Neural cell (in vitro differentiated cells): ENCODE results near the gene KLHL36. TPM values are rescaled to one million over a fixed set of nuclear protein-coding genes. Genes with fewer than 3 reads are reported as not detected.

Source experiments
- H2AFZ ChIP-seq: fragments of 200-600, 300-800 bp; sonication (generic), shearing (Covaris generic); 2 replicates; pipeline ENCODE4 v1.6.0; 2014; ENCODE audit warnings: low read depth, mild to moderate bottlenecking, antibody characterized with exemption, low read length, moderate library complexity
- H3F3A ChIP-seq: fragments of 200-600 bp; shearing (Covaris generic); 2 replicates; pipeline ENCODE4 v1.6.1; 2016; ENCODE audit warnings: mild to moderate bottlenecking, moderate library complexity, mixed read lengths, antibody characterized with exemption, low read length; ENCODE audit not compliant: insufficient read depth, poor library complexity, severe bottlenecking
- H3K27ac ChIP-seq: fragments of 200-600, 300-800 bp; sonication (generic), shearing (Covaris generic); 2 replicates; pipeline ENCODE4 v1.5.1; 2014; ENCODE audit warnings: mild to moderate bottlenecking, low read length, moderate library complexity
- H3K27me3 ChIP-seq: fragments of 300-800, 200-600 bp; sonication (generic), shearing (Covaris generic); 2 replicates; pipeline ENCODE4 v1.6.0; 2014; ENCODE audit warnings: mild to moderate bottlenecking, low read depth, low read length, moderate library complexity; ENCODE audit not compliant: insufficient read depth
- H3K36me3 ChIP-seq: fragments of 300-800, 200-600 bp; sonication (generic), shearing (Covaris generic); 2 replicates; pipeline ENCODE4 v1.5.1; 2014; ENCODE audit warnings: mild to moderate bottlenecking, antibody characterized with exemption, low read length, moderate library complexity; ENCODE audit not compliant: insufficient read depth
- H3K4me2 ChIP-seq: fragments of 300-800, 200-600 bp; sonication (generic), shearing (Covaris generic); 2 replicates; pipeline ENCODE4 v1.6.0; 2014; ENCODE audit warnings: mild to moderate bottlenecking, low read length
- H3K4me3 ChIP-seq: fragments of 300-800, 200-600 bp; sonication (generic), shearing (Covaris generic); 2 replicates; pipeline ENCODE4 v1.5.1; 2014; ENCODE audit warnings: mild to moderate bottlenecking, low read length, moderate library complexity
- H3K79me2 ChIP-seq: fragments of 200-600 bp; shearing (Covaris generic); replicated peaks from 2 replicates; pipeline ENCODE4 v1.6.0; 2014; ENCODE audit warnings: mild to moderate bottlenecking, low read length, moderate library complexity; ENCODE audit not compliant: insufficient read depth
- H3K9ac ChIP-seq: fragments of 300-800, 200-600 bp; sonication (generic), shearing (Covaris generic); 2 replicates; pipeline ENCODE4 v1.6.1; 2016; ENCODE audit warnings: mild to moderate bottlenecking, low read length, mixed read lengths
- H3K9me2 ChIP-seq: fragments of 200-600 bp; shearing (Covaris generic); 2 replicates; pipeline ENCODE4 v1.6.1; 2016; ENCODE audit warnings: mild to moderate bottlenecking, low read length, mixed read lengths; ENCODE audit not compliant: insufficient read depth
- H3K9me3 ChIP-seq: fragments of 200-600, 300-800 bp; sonication (generic), shearing (Covaris generic); 2 replicates; pipeline ENCODE4 v1.6.1; 2016; ENCODE audit warnings: mild to moderate bottlenecking, mixed run types, low read length, moderate library complexity, mixed read lengths
- H4K20me1 ChIP-seq: fragments of 200-600 bp; shearing (Covaris generic); 2 replicates; pipeline ENCODE4 v1.6.1; 2016; ENCODE audit warnings: mild to moderate bottlenecking, mixed run types; ENCODE audit not compliant: insufficient read depth
- CTCF ChIP-seq: fragments of 450-650 bp; IDR thresholded peaks from 2 replicates; pipeline ENCODE4 v1.5.1; 2014; ENCODE audit warnings: antibody characterized with exemption, mild to moderate bottlenecking, moderate library complexity; ENCODE audit not compliant: poor library complexity, severe bottlenecking
- EP300 ChIP-seq: fragments of 450-650 bp; conservative IDR thresholded peaks from 2 replicates; pipeline ENCODE4 v1.6.1; 2014; ENCODE audit warnings: antibody characterized with exemption, mild to moderate bottlenecking, moderate library complexity; ENCODE audit not compliant: poor library complexity, severe bottlenecking
- EZH2 ChIP-seq: fragments of 200-600, 300-800 bp; shearing (Covaris generic), sonication (generic); IDR thresholded peaks from 2 replicates; pipeline ENCODE4 v1.6.1; 2014; ENCODE audit warnings: antibody characterized with exemption, low read length, borderline replicate concordance, mild to moderate bottlenecking; ENCODE audit not compliant: insufficient read depth, poor library complexity, severe bottlenecking
- MXI1 ChIP-seq: fragments of 450-650 bp; conservative IDR thresholded peaks from 2 replicates; pipeline ENCODE4 v1.6.1; 2014; ENCODE audit warnings: antibody characterized with exemption, mild to moderate bottlenecking; ENCODE audit not compliant: poor library complexity, severe bottlenecking
- POLR2AphosphoS5 ChIP-seq: IDR thresholded peaks from 2 replicates; pipeline ENCODE4 v1.6.1; 2012
- RAD21 ChIP-seq: fragments of 450-650 bp; conservative IDR thresholded peaks from 2 replicates; pipeline ENCODE4 v1.6.1; 2014; ENCODE audit warnings: antibody characterized with exemption, mild to moderate bottlenecking, moderate library complexity
- REST ChIP-seq: IDR thresholded peaks from 2 replicates; pipeline ENCODE4 v1.6.1; 2012; ENCODE audit warnings: borderline replicate concordance
- SMC3 ChIP-seq: fragments of 450-650 bp; conservative IDR thresholded peaks from 2 replicates; pipeline ENCODE4 v1.6.1; 2014; ENCODE audit warnings: antibody characterized with exemption, mild to moderate bottlenecking, moderate library complexity; ENCODE audit not compliant: poor library complexity
- TAF1 ChIP-seq: IDR thresholded peaks from 2 replicates; pipeline ENCODE4 v1.6.1; 2012; ENCODE audit warnings: low read depth
- polyA minus RNA-seq: library from RNA; depleted of rRNA, polyadenylated mRNA; stranded (reverse); fragments of >200 nt; gene quantifications from 2 replicates; pipeline ENCODE4 v1.2.3, GENCODE V29; 2014
- polyA plus RNA-seq: library from polyadenylated mRNA; depleted of rRNA; stranded (reverse); fragments of >200 nt; gene quantifications from 2 replicates; pipeline ENCODE4 v1.2.3, GENCODE V29; 2014

KLHL36 gene
- polyA plus RNA-seq (43.8 and 53.9 TPM in 2 replicates), polyA minus RNA-seq (78.7 and 86.4 TPM in 2 replicates)

- Histone ChIP-seq H3K27me3 (no peaks in the 10 kb centered on the region), H3K4me3 (peak within 1 kb of the TSS; percentile 81), H3F3A (no peaks in the 10 kb centered on the region), H4K20me1 (no peaks in the 10 kb centered on the region), H3K9ac (peak within 1 kb of the TSS; percentile 68), H3K27ac (no peak within 1 kb of the TSS), H3K9me2 (no peaks in the 10 kb centered on the region), H3K79me2 (no peaks in the 10 kb centered on the region), H3K4me2 (peak within 1 kb of the TSS; percentile 77), H2AFZ (peak within 1 kb of the TSS; percentile 88), H3K36me3 (no peaks in the 10 kb centered on the region), H3K9me3 (no peaks in the 10 kb centered on the region)
- TF ChIP-seq TAF1 (peak; percentile 1), EZH2 (no peak), MXI1 (peak; percentile 30), CTCF (peak; percentile 45), POLR2AphosphoS5 (peak; percentile 35), EP300 (no peak), SMC3 (peak; percentile 41)
Measured at GRCh38 chr16:84647828-84648594, at the start of gene KLHL36. TSS of gene KLHL36 (plus strand) at chr16:84648511. CDS start at chr16:84650868, 2,357 bp downstream.

- peak overlapping the region; percentile 19 for H3K4me2 ChIP-seq
- H3K9me3 ChIP-seq: no peaks in the 10 kb centered on the region
- no peak overlapping the region for H3K27ac ChIP-seq
- no peaks in the 10 kb centered on the region for H3K36me3 ChIP-seq
- TF ChIP-seq TAF1: no peak
- TF ChIP-seq EP300: no peak
- no peak for TF ChIP-seq SMC3
- TF ChIP-seq RAD21: no peak
- no peak for TF ChIP-seq POLR2AphosphoS5
- TF ChIP-seq CTCF: no peak
- TF ChIP-seq REST: no peak
- TF ChIP-seq EZH2: no peak
- TF ChIP-seq MXI1: no peak
- peaks cover 3% of the 10 kb centered on the region for H3K79me2 ChIP-seq
- no peaks in the 10 kb centered on the region for H3F3A ChIP-seq
- no peak overlapping the region for H2AFZ ChIP-seq
- peak overlapping the region; percentile 44 for H3K4me3 ChIP-seq
- no peaks in the 10 kb centered on the region for H3K27me3 ChIP-seq
- H3K9ac ChIP-seq: peak overlapping the region; percentile 26
- no peaks in the 10 kb centered on the region for H3K9me2 ChIP-seq
- H4K20me1 ChIP-seq: no peaks in the 10 kb centered on the region
Measured at GRCh38 chr16:84599521-84600202, 48.6 kb upstream of the KLHL36 start.
